ENCODE data around the gene HOXA3. TPM values are rescaled to one million over a fixed set of nuclear protein-coding genes. Genes with fewer than 3 reads are reported as not detected.

HOXA3 gene
- total RNA-seq, 6 donors from 2014 or later: 0.20 to 11.4 (median 3.5) TPM

GRCh38 chr7:27064661-27065060 is 87.7 kb downstream of the HOXA3 start:
- Histone ChIP-seq H3K36me3 (no peaks in the 10 kb centered on the region), H3K4me3 (no peak overlapping the region), H3K9me3 (no peaks in the 10 kb centered on the region), H3K27me3 (no peaks in the 10 kb centered on the region), H3K27ac (no peak overlapping the region), H3K4me1 (no peaks in the 10 kb centered on the region)
- no peak for TF ChIP-seq POLR2A (IDR thresholded peaks at IDR 0.05)
- WGBS, 2 donors: 88 to 93% methylated on average over 2 of the region's 2 CpGs
- DNase-seq (no peak), ATAC-seq (ENCODE audit: low FRiP score in 2 of 2) (no peak)

GRCh38 chr7:27064159-27064558 is 88.2 kb downstream of the HOXA3 start:
- H3K4me1 ChIP-seq: no peaks in the 10 kb centered on the region
- H3K9me3 ChIP-seq: no peaks in the 10 kb centered on the region
- TF ChIP-seq POLR2AphosphoS5 (IDR thresholded peaks at IDR 0.05) (no peak), EP300 (IDR thresholded peaks at IDR 0.05) (no peak), POLR2A (IDR thresholded peaks at IDR 0.05) (no peak), CTCF (IDR thresholded peaks at IDR 0.05) (no peak)
- no peaks in the 10 kb centered on the region for H3K27me3 ChIP-seq
- no peak overlapping the region for H3K27ac ChIP-seq
- DNase-seq (no peak), ATAC-seq (ENCODE audit: low FRiP score in 2 of 2) (no peak)
- no peak overlapping the region for H3K4me3 ChIP-seq
- no peaks in the 10 kb centered on the region for H3K36me3 ChIP-seq
- 50 to 62% methylated on average over 2 of the region's 2 CpGs for WGBS, 2 donors

GRCh38 chr7:27062946-27063345 is 89.4 kb downstream of the HOXA3 start:
- no peak for DNase-seq
- H3K27me3 ChIP-seq: no peaks in the 10 kb centered on the region
- no peak overlapping the region for H3K4me3 ChIP-seq
- no peak overlapping the region for H3K27ac ChIP-seq
- ATAC-seq (ENCODE audit: low FRiP score in 2 of 2): no peak
- H3K9me3 ChIP-seq: no peaks in the 10 kb centered on the region
- TF ChIP-seq POLR2A (IDR thresholded peaks at IDR 0.05) (no peak), EP300 (IDR thresholded peaks at IDR 0.05) (no peak), CTCF (IDR thresholded peaks at IDR 0.05) (no peak), POLR2AphosphoS5 (IDR thresholded peaks at IDR 0.05) (no peak)
- WGBS, 2 donors: 91 to 96% methylated on average over 4 of the region's 4 CpGs
- H3K4me1 ChIP-seq: no peaks in the 10 kb centered on the region
- H3K36me3 ChIP-seq: no peaks in the 10 kb centered on the region

Small RNAs within 50 kb of the gene (small RNA-seq; reads per million reads assigned to genes)
- gene AC004080.5 (0 reads per million in 4 donors), gene RF01977 (0 reads per million in 4 donors), gene RF02140 (0 reads per million in 4 donors), gene RF02141 (0 reads per million in 4 donors)

Other genes with a start within 250 kb of the HOXA3 start
- 1 to 10 TPM in 1 of 6 donors, under 1 TPM in 2, not detected in 3; 0.46 to 2.1 (median 0.64) TPM for gene HOXA1, start 56.6 kb downstream of the HOXA3 start, total RNA-seq
- gene HOXA2, start 49.9 kb downstream of the HOXA3 start, total RNA-seq: 1 to 10 TPM in 2 of 6 donors, under 1 TPM in 3, not detected in 1; 0.30 to 3.0 (median 0.86) TPM
- gene HOXA4, start 21.8 kb downstream of the HOXA3 start, total RNA-seq: 10 to 100 TPM in 1 of 6 donors, 1 to 10 TPM in 5; 1.5 to 10.5 (median 6.2) TPM
- gene HOXA5, start 8.9 kb downstream of the HOXA3 start, total RNA-seq: 10 to 100 TPM in 5 of 6 donors, 1 to 10 TPM in 1; 7.8 to 79.9 (median 16.9) TPM
- gene HOXA6, start 4.8 kb downstream of the HOXA3 start, total RNA-seq: 1 to 10 TPM in 4 of 6 donors, under 1 TPM in 1, not detected in 1; 0.61 to 8.4 (median 4.0) TPM
- 1 to 10 TPM in 3 of 6 donors, under 1 TPM in 1, not detected in 2; 0.46 to 3.3 (median 2.5) TPM for gene HOXA7, start 4.1 kb upstream of the HOXA3 start, total RNA-seq
- gene HOXA9, start 13.0 kb upstream of the HOXA3 start, total RNA-seq: 1 to 10 TPM in 2 of 6 donors, under 1 TPM in 3, not detected in 1; 0.30 to 6.1 (median 0.49) TPM
- gene HOXA10, start 21.7 kb upstream of the HOXA3 start, total RNA-seq: under 1 TPM in 2 of 6 donors, not detected in 4; 0.15 to 0.24 TPM
- not detected for gene HOXA11, start 32.6 kb upstream of the HOXA3 start, total RNA-seq
- gene HOXA13, start 47.5 kb upstream of the HOXA3 start, total RNA-seq: not detected
- not detected for gene EVX1, start 90.2 kb upstream of the HOXA3 start, total RNA-seq